ACHN (cell line): ENCODE data around the gene AUTS2.
"Not testable (repeated sequence)": the region's sequence is repeated elsewhere in the genome, so short reads cannot be mapped to it uniquely, and the experiment has no call there.

Experiments
- DNase-seq: peaks from one replicate; pipeline ENCODE4 v3.0.0-alpha.2; 2015
- in situ Hi-C: cut with HindIII; loops from 2 replicates; pipeline ENCODE4 v1.10.0; 2017; ENCODE audit warnings: low sequenced_read_pairs, low pct_ligation_motif_present, low pct_unique_long_range_greater_than_20kb

Gene AUTS2

GRCh38 chr7:70822490-70822889 is 1224.2 kb downstream of the AUTS2 start:
- in situ Hi-C loops, DNase-seq: not testable (repeated sequence)

- peak; percentile 59 for DNase-seq
- in situ Hi-C loops, result no loop called here
These were observed 1231.2 kb downstream of the AUTS2 start for GRCh38 chr7:70829221-70830059.

- no peak for DNase-seq
- in situ Hi-C loops, result no loop called here
These were observed 1231.8 kb downstream of the AUTS2 start for GRCh38 chr7:70830060-70830395.

- DNase-seq, result no peak
- in situ Hi-C loops, result no loop called here
These were observed 1232.2 kb downstream of the AUTS2 start for GRCh38 chr7:70830426-70830825.

GRCh38 chr7:70833726-70834125 is 1235.5 kb downstream of the AUTS2 start:
- no peak for DNase-seq
- in situ Hi-C loops, result no loop called here

GRCh38 chr7:70834424-70834823 is 1236.1 kb downstream of the AUTS2 start:
- DNase-seq, result no peak
- in situ Hi-C loops, result no loop called here

GRCh38 chr7:70835658-70836057 is 1237.4 kb downstream of the AUTS2 start:
- DNase-seq, result no peak
- in situ Hi-C loops, result no loop called here

GRCh38 chr7:70836279-70836678 is 1238.0 kb downstream of the AUTS2 start:
- DNase-seq, result no peak
- in situ Hi-C loops, result no loop called here

- in situ Hi-C loops, result no loop called here
These were observed 1238.7 kb downstream of the AUTS2 start for GRCh38 chr7:70836946-70837345.

GRCh38 chr7:70837589-70837988 is 1239.3 kb downstream of the AUTS2 start:
- in situ Hi-C loops, result no loop called here
- DNase-seq, result no peak

More at GRCh38 chr7:70836946-70837345, 1238.7 kb downstream of the AUTS2 start:
- DNase-seq, result no peak

- in situ Hi-C loops, result no loop called here
These were observed 1240.1 kb downstream of the AUTS2 start for GRCh38 chr7:70838292-70838907.

More at GRCh38 chr7:70838292-70838907, 1240.1 kb downstream of the AUTS2 start:
- no peak for DNase-seq
